GM12875 (cell line): ENCODE data around the gene TMEM218.

Experiments
- H3K4me3 ChIP-seq: one replicate; pipeline ENCODE4 v1.5.1; 2011; ENCODE audit warnings: low read depth, low read length, control low read depth
- CTCF ChIP-seq: IDR thresholded peaks from 2 replicates; pipeline ENCODE4 v1.5.1; 2011; ENCODE audit warnings: low read depth, mild to moderate bottlenecking, control low read depth, inconsistent platforms, low read length, moderate library complexity, borderline replicate concordance; ENCODE audit not compliant: insufficient read depth

The TMEM218 gene

GRCh38 chr11:125078016-125078415, 33.4 kb downstream of the TMEM218 start:
- H3K4me3 ChIP-seq = no peak overlapping the region
- no peak for TF ChIP-seq CTCF

- TF ChIP-seq CTCF = no peak
Observed at GRCh38 chr11:125076378-125076945, 35.0 kb downstream of the TMEM218 start.

DNA sequence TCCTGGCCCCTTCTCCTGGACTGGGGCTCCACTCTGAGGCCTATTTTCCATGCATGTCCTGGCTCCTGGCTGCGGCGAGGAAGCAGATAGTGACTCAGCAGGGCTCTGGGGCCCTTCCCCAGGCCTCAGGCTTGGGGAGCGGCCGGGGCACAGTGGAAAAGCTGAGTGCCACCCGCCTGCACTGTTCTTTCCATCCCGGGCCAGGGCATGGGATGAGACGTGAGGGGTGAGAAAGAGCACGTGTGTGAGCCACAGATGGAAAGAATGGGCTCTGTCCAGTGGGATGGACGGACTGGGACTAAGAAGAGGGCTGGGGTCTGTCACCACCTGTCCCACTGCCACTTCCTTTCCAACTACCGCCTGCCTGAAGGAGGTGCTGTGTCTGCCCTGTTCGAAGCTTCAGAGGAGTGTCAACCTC, 35.5 kb downstream of the TMEM218 start:
- no peak for TF ChIP-seq CTCF
- H3K4me3 ChIP-seq = no peak overlapping the region

More at GRCh38 chr11:125076378-125076945, 35.0 kb downstream of the TMEM218 start:
- no peak overlapping the region for H3K4me3 ChIP-seq

DNA sequence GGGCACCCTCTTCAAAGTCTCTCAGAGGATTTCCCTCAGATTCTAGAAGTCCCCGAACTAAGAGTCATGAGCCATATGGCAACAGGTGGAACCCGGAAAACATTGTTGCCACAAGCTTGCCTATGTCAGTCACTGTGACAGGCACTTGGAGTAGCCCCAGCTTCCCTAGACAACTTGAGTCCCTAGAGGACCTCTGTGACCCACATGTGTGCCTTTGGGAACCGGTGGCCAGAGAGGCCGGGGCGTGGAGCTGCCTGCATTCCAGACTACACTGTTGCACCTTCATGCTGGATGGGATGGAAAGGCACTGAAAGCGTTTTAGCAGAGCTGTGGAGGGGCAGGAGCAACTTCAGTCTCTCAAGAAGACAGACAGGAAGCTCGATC, 36.2 kb downstream of the TMEM218 start:
- H3K4me3 ChIP-seq = no peak overlapping the region
- no peak for TF ChIP-seq CTCF

DNA sequence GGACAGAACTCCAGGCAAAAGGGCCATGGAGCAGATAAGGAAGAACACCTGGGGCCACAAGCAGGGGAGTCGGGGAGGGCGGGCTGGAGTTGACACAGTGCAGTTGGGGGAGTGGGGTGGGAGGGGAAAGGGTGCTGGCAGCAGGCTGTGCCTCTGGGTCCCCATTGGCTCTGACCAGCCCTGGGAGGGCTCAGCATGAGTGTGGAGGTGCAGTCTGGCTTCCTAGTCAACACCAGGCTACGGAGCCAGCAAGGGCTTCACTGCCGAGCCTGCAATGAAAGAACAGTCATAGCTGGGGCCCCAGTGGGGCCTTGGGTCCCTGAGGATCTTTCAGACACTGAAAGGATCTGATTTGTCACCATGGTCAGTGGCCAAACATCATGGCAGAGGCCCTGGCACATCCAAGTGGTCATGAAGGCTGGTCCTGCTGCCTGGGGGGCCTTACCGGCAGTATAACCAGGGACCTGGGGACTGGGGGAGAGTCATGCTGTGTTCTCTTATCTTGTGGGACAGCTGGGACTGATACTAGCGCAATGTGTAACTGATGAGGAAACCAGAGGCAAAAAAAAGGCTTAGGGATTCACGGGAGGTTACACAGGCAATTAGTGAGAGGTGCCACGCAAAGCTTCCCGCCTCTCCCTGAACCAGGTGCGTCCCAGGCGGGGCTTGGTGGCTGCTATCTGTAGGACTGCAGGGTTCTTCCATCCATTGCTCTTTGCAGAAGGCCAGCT, 36.8 kb downstream of the TMEM218 start:
- no peak for TF ChIP-seq CTCF

GRCh38 chr11:125073616-125074483, 37.6 kb downstream of the TMEM218 start:
- TF ChIP-seq CTCF = no peak
- no peak overlapping the region for H3K4me3 ChIP-seq

More for the DNA sequence above, 36.8 kb downstream of the TMEM218 start:
- H3K4me3 ChIP-seq = no peak overlapping the region
